NCI-H2107 (cell line): Measurements from ENCODE around the gene HNRNPCL1.
"Not testable (repeated sequence)": the region's sequence is repeated elsewhere in the genome, so short reads cannot be mapped to it uniquely, and the experiment has no call there.

ENCODE experiments used
- DNase-seq: peaks from one replicate; lab custom pipeline; 2025; lab: John Stamatoyannopoulos, UW

Gene HNRNPCL1

DNA sequence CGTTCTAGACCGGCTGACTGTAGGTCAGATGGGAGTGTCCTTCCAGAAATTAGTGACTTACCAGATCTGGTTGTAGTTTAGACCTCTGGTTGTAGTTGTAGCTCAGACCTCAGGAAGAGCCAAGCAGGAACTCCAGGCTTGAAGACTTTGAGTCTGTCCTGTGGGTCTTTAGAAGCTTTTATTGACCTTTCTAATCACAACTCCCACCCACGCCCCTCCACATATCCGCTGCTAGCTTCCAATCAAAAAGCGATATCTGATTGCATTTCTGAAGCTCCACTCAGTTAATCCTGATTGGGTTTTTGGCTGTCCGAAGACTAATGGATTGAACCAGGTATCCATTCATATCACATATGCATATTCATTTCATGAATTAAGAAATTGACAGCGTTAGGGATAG, at the start of gene HNRNPCL1:
HNRNPCL1 (minus strand) TSS at position 101 of the 400 bp plus-strand sequence. CDS start 431 bp downstream, outside the sequence.
- DNase-seq: not testable (repeated sequence)

GRCh38 chr1:12898170-12898569, 49.6 kb upstream of the HNRNPCL1 start, which contains the start of gene PRAMEF10:
PRAMEF10 (minus strand) TSS chr1:12898270; CDS start chr1:12895847, 2,423 bp downstream.
- DNase-seq: not testable (repeated sequence)

GRCh38 chr1:12886101-12886500, 37.6 kb upstream of the HNRNPCL1 start, which contains the start of gene PRAMEF4:
PRAMEF4 (minus strand) TSS chr1:12886201; CDS start chr1:12883394, 2,807 bp downstream.
- DNase-seq: not testable (repeated sequence)

DNA sequence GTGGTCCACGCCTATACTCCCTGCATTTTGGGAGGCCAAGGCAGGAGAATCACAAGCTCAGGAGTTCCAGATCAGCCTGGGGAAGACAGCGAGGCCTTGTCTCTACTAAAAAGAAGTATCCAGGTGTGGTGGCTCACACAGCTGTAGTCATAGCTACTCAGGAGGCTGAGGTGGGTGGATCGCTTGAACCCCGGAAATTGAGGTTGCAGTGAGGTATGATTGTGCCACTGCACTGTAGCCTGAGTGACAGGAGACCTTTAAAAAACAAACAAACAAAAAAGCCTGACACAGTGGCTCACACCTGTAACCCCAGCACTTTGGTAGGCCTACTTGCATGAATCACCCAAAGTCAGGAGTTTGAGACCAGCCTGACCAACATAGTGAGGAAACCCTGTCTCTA, 29.9 kb upstream of the HNRNPCL1 start:
- not testable (repeated sequence) for DNase-seq

DNA sequence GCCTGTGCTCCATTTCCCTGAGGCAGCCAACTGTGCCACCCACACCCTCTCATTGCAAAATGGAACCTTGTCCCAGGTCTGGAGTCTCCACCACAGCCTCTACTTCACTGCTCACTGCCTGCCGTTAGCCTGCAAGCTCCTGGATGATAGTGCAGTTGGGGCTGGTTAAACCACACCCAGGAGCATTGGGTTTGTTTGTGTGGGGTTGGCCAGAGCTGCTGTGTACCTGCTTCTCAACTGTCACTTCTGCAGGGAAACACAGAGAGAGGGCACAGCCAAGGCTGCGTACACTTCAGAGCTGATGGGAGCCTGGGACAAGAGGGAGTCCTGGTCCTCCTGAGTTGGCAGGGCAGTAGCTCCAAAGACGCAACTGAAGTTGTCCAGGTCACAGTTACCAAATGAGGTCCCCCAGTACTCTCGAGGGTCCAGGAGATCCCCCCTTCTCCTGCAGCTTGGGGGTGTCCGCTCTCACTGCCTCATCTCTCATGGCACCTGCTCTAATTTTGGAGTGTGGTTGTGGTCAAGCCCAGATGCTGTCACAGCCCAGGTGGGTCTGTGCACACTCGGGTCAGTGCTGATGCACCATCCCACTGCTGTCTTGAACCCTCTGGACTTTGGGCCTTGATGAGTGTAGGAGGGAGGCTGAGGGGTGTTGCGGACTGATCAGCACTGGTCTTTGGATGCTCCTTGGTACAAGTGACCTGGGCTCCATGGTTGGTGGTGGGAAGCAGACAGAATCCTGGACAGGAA, 14.8 kb upstream of the HNRNPCL1 start:
- DNase-seq: not testable (repeated sequence)

DNA sequence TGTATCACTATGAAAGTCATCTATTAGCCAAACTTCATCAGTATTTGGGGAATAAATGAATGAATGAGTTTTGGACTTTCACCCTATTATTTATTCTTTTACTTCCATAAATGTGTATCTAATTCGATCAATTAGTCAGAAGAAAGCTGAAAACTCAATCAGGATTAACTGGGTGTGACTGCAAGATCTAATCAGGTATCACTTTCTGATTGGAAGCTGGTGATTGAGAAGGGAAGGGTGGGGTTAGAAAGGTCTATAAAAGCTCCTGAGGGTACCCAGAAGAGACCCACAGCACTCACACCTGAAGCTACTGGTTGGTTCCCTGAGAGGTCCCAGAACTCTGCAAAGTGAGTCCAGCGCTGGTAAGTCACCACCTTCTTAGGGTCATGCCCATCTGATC, 8.3 kb upstream of the HNRNPCL1 start, which contains the start of gene PRAMEF2:
PRAMEF2 (plus strand) TSS at position 301 of the 400 bp plus-strand sequence. CDS start 1,924 bp downstream, outside the sequence.
- DNase-seq: not testable (repeated sequence)

DNA sequence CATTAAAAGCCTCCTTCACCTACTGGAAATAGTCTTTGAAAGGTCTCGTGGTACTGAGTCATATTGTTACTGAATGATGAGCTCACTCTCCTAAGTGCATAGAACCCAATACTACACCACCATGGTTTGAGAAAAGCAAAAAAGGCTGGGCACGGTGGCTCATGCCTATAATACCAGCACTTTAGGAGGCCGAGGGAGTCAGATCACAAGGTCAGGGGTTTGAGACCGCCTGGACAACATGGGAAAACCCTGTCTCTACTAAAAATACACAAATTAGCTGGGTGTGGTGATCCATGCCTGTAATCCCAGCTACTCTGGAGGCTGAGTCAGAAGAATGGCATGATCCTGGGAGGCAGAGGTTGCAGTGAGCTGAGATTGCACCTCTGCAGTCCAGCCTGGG, 3.3 kb upstream of the HNRNPCL1 start:
- DNase-seq: no peak

DNA sequence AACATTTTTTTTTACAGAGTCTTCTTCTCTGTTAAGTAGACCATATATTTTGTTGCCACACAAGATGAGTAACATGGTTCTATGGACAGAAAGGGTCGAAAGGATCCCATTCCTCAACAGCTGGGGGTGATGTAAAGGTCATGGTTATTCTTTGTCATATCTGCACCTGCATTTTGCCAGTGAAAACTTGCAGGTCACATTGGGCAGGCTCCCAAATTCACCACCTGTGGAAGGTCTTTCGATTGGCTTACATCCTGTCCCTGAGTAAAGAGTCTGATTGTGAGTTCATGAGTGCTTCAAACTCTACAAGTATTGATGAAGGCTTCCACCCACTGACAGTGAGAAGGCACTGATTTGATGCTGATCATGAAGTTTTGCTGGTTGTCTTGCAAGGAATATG, 15.3 kb downstream of the HNRNPCL1 start:
- DNase-seq: not testable (repeated sequence)

DNA sequence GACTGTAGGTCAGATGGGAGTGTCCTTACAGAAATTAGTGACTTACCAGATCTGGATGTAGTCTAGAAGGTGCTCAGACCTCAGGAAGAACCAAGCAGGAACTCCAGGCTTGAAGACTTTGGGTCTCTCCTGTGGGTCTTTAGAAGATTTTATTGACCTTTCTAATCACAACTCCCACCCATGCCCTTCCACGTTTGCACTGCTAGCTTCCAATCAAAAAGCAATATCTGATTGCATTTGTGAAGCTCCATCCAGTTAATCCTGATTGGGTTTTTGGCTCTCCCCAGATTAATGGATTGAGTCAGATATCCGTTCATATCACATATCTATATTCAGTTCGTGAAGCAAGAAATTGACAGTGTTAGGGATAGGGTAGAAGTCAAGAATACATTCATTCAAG, 17.2 kb downstream of the HNRNPCL1 start, which contains the start of gene PRAMEF11:
PRAMEF11 (minus strand) TSS at position 101 of the 400 bp plus-strand sequence. CDS start 2,621 bp downstream, outside the sequence.
- not testable (repeated sequence) for DNase-seq

- not testable (repeated sequence) for DNase-seq
Observed at GRCh38 chr1:12819061-12819460, 29.5 kb downstream of the HNRNPCL1 start.

DNA sequence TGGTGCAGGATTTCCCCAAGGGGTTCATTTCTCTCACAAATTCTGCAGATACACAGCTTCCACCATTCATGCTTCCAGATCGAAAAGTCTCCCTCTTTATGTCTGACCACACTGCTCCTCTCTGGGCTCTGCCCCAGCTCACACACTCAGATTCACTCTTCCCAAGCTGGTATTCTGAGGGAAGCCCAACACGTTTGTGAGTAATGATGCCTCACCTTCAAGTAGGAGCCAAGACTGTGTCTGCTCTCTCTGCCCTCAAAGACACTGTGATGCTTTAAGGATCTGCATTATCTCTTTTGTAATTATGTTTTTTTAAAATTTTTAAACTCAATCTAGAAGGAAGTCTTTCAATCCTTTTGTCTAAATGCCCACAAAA, 37.1 kb downstream of the HNRNPCL1 start:
- DNase-seq: no peak

DNA sequence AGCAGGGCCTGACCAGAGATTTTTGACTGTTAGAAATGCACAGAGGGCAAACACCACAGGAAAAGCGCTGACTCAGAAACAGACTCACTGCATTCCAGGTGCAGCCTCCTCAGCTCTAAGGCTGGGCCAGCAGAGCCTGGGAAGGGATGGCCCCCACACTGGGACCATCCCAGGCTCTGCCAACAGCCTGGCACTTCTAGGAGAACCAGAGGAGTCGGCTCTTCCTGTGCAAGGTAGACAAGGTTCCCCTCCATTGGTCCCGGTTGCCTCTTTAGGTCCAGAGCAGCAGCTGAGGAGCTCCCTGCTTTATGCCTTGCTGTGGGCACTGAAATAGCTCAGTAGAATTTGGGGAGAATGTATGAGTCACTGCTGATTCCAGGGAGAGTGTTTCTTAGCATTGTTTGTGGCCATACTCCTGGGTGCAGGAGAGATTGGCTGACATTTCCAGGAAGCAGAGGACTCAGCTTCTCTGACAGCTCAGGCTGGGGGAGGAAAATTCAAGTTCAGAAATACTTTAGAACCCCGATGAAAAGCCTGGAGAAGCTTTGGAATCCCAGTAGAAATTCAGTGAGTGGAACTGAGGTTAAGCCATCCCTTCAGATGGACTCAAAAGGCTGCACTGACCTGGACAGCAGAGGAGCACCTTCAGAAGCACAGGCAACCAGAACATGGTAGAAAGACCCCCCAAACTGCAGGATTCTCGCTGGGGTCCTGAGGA, 37.7 kb downstream of the HNRNPCL1 start:
- DNase-seq: no peak

DNA sequence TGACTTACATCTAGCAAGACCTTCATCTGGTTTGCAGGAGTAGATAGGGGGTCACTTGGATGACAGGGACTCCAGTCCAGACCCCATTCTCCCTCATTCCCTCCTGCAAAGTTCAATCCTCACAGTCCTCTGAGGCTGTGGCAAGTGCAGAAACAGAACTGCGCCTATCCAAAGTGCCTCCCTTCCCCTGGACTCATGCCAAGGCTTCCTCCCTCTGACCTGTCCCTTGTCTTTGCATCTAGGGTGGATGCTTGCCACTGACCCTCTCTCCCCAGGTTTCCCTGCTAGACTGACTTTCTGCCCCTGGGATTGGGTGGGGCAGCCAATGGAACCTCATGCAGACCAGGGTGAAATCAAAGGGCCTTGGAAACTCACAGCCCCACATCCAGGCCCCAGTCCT, 38.6 kb downstream of the HNRNPCL1 start:
- no peak for DNase-seq

- no peak for DNase-seq
Observed at GRCh38 chr1:12799730-12800129, 48.8 kb downstream of the HNRNPCL1 start.

DNA sequence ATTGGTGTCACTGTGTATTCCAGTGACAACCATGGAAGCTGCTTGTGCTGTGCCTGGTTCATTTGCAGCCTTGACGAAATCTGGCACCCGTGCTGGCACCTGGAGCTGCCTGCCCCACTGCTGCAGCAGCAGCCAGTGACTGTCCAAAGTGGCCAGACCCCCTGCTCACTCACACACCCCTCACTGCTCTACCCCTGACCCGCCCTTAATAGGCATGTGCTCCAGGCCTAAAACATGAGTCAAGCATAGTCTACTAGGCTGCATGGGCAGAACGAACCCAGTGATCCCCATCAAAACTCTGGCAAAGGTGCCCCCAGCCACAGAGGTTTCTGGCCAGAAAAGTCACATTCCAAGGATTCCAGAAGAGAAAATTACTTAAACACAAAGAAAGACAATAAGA, 49.6 kb downstream of the HNRNPCL1 start:
- no peak for DNase-seq
